Adipocyte (in vitro differentiated cells): ENCODE measurements around the gene DUSP23.

Experiments
- DNase-seq: peaks from one replicate; pipeline ENCODE4 v3.0.0-alpha.2; 2015; ENCODE audit warnings: low read depth
- H3K27me3 ChIP-seq: replicated peaks from 2 replicates; pipeline ENCODE4 v1.7.0; 2013; ENCODE audit warnings: mild to moderate bottlenecking, low read length, moderate library complexity; ENCODE audit not compliant: control insufficient read depth, insufficient read depth
- H3K36me3 ChIP-seq: 2 replicates; pipeline ENCODE4 v1.7.0; 2013; ENCODE audit warnings: low read length, mild to moderate bottlenecking, moderate library complexity; ENCODE audit not compliant: control insufficient read depth, insufficient read depth, severe bottlenecking
- H3K4me1 ChIP-seq: 2 replicates; pipeline ENCODE4 v1.7.0; 2013; ENCODE audit warnings: mild to moderate bottlenecking, low read length, moderate library complexity; ENCODE audit not compliant: control insufficient read depth, insufficient read depth
- H3K4me3 ChIP-seq: 2 replicates; pipeline ENCODE4 v1.7.0; 2013; ENCODE audit warnings: mild to moderate bottlenecking, low read length, moderate library complexity
- H3K9ac ChIP-seq: 2 replicates; pipeline ENCODE4 v1.7.0; 2013; ENCODE audit warnings: mild to moderate bottlenecking, low read length, moderate library complexity
- H3K9me3 ChIP-seq: 2 replicates; pipeline ENCODE4 v1.7.0; 2013; ENCODE audit warnings: mild to moderate bottlenecking, low read length, moderate library complexity; ENCODE audit not compliant: control insufficient read depth

The DUSP23 gene

GRCh38 chr1:159804924-159805323 lies 24.2 kb downstream of the DUSP23 start:
- Histone ChIP-seq H3K9me3 (no peaks in the 10 kb centered on the region), H3K27me3 (peaks cover 7% of the 10 kb centered on the region), H3K36me3 (no peaks in the 10 kb centered on the region), H3K9ac (no peak overlapping the region), H3K4me3 (no peak overlapping the region), H3K4me1 (peaks cover 9% of the 10 kb centered on the region)
- DNase-seq = no peak

GRCh38 chr1:159815926-159816325 lies 35.2 kb downstream of the DUSP23 start:
- Histone ChIP-seq H3K4me3 (no peak overlapping the region), H3K9ac (no peak overlapping the region), H3K27me3 (peaks cover 9% of the 10 kb centered on the region), H3K36me3 (no peaks in the 10 kb centered on the region), H3K4me1 (no peaks in the 10 kb centered on the region), H3K9me3 (no peaks in the 10 kb centered on the region)
- no peak for DNase-seq

DNA sequence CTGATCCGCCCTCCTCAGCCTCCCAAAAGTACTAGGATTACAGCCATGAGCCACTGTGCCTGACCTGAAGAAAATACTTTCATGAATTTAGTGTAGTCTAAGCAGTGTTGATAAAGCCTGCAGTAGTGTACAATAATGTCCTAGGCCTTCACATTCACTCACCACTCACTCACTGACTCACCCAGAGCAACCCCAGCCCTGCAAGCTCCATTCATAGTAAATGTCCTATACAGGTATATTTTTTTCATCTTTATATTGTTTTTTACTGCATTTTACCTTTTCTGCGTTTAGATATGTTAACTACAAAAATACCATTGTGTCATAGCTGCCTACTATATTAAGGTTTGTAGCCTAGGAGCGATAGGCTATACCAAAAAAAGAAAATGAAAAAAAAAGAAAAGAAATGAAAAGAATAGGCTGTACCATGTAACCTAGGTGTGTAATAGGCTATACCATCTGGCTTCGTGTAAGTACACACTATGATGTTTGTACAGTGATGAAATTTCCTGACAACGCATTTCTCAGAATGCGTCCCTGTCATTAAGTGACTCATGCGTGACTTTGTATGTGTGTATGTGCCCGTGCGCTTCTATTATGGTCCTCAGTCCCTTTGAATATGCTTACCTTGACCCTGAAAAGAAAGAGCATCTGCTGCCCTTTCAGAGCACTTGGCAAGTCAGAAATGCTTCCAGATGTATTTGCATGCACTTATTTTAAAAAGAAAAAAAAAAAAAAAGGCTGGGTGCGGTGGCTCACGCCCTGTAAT lies 36.7 kb downstream of the DUSP23 start:
- Histone ChIP-seq H3K4me3 (no peak overlapping the region), H3K27me3 (peaks cover 15% of the 10 kb centered on the region), H3K4me1 (no peaks in the 10 kb centered on the region), H3K9me3 (no peaks in the 10 kb centered on the region), H3K36me3 (no peaks in the 10 kb centered on the region), H3K9ac (no peak overlapping the region)
- peak; percentile 36 for DNase-seq

- DNase-seq = no peak
- peaks cover 24% of the 10 kb centered on the region for H3K27me3 ChIP-seq
- H3K9ac ChIP-seq = no peak overlapping the region
- no peaks in the 10 kb centered on the region for H3K4me1 ChIP-seq
- H3K36me3 ChIP-seq = no peaks in the 10 kb centered on the region
- H3K9me3 ChIP-seq = no peaks in the 10 kb centered on the region
- H3K4me3 ChIP-seq = no peak overlapping the region
These were observed 40.6 kb downstream of the DUSP23 start for GRCh38 chr1:159821171-159821867.

DNA sequence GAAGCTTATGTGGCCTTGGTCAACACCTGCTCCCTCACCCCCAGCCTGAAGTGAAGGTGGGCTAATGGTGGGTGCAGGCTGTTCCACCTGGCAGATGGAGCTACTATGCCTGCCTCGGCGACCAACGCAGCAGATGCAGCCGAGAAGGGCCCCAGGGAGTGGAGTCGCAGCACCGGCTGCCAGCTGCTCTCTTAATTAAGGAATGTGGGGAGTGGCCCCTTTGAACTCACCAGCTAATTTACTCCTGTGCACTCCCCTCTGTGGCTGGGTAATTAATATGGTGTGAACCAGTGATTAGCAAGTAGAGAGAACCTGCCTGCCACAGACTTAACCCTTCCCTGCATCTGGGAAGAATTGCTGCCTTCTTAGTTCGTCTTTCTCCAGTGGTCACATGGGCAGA lies 42.6 kb downstream of the DUSP23 start:
- Histone ChIP-seq H3K36me3 (no peaks in the 10 kb centered on the region), H3K27me3 (peaks cover 24% of the 10 kb centered on the region), H3K4me1 (no peaks in the 10 kb centered on the region), H3K9me3 (no peaks in the 10 kb centered on the region), H3K4me3 (no peak overlapping the region), H3K9ac (no peak overlapping the region)
- DNase-seq = no peak

DNA sequence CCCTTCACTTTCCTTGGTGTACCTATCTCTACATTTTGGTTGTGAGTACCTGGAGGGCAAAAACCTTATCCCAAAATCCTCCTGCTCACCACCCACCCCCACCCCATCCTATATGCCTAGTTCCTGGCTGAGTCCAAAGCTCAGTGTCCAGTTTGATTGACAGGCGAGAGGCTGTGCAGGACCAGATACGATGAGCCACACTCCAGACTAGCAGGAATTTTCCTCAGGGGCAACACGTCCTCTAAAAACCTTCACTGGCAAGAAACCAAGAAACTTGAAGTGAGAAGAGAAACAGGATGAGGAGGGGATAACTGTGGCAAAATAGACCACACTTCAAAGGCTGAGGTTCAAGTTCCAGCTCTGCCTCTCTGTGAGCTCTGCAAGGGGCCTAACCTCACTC lies 44.8 kb downstream of the DUSP23 start:
- no peak for DNase-seq
- Histone ChIP-seq H3K4me3 (no peak overlapping the region), H3K4me1 (peaks cover 11% of the 10 kb centered on the region), H3K27me3 (peaks cover 24% of the 10 kb centered on the region), H3K9ac (no peak overlapping the region), H3K36me3 (no peaks in the 10 kb centered on the region), H3K9me3 (no peaks in the 10 kb centered on the region)

DNA sequence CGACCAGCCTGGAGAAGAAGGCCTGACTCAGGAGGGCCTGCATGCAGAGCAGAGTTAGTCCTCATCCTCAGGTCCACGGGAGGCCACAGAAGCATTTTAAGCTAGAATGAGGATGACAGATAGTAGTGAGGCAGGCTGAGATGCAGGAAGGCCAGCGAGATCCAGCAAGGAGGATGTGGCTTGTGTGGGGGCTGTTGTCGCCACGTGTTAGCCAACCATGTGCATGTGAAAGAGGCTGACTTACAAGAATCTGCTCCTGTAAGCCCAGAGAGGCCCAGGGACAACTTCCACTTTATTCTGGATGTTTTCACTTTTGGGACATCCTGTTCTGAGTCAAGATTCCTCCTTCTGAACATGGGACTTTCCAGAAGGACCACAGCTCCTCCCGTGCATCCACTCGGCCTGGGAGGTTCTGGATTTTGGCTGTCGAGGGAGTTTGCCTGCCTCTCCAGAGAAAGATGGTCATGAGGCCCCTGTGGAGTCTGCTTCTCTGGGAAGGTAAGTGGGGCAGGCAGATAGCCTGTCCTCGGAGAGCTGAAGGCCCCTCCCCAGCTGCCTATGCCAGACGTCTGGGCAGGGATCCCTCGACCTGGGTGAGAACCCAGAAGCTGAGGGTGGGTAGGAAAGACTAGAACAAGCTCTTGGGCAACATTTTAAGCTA lies 45.8 kb downstream of the DUSP23 start, which contains the start of gene SLAMF8:
Gene SLAMF8 (plus strand): TSS at position 433 of the 661 bp plus-strand sequence. CDS start 26 bp downstream, at position 459.
- no peaks in the 10 kb centered on the region for H3K36me3 ChIP-seq
- no peak for DNase-seq
- no peak within 1 kb of the TSS for H3K9ac ChIP-seq
- peaks cover 17% of the 10 kb centered on the region for H3K27me3 ChIP-seq
- no peaks in the 10 kb centered on the region for H3K9me3 ChIP-seq
- H3K4me1 ChIP-seq = peaks cover 15% of the 10 kb centered on the region
- H3K4me3 ChIP-seq = no peak within 1 kb of the TSS

GRCh38 chr1:159827102-159827490 lies 46.3 kb downstream of the DUSP23 start:
- H3K36me3 ChIP-seq = no peaks in the 10 kb centered on the region
- H3K27me3 ChIP-seq = peaks cover 13% of the 10 kb centered on the region
- DNase-seq = no peak
- no peak overlapping the region for H3K4me3 ChIP-seq
- H3K9me3 ChIP-seq = no peaks in the 10 kb centered on the region
- peaks cover 15% of the 10 kb centered on the region for H3K4me1 ChIP-seq
- no peak overlapping the region for H3K9ac ChIP-seq

GRCh38 chr1:159827549-159827948 lies 46.8 kb downstream of the DUSP23 start:
- Histone ChIP-seq H3K4me1 (peaks cover 15% of the 10 kb centered on the region), H3K9ac (no peak overlapping the region), H3K36me3 (no peaks in the 10 kb centered on the region), H3K4me3 (no peak overlapping the region), H3K27me3 (peaks cover 8% of the 10 kb centered on the region), H3K9me3 (no peaks in the 10 kb centered on the region)
- DNase-seq = no peak

- DNase-seq = no peak
- H3K27me3 ChIP-seq = peaks cover 2% of the 10 kb centered on the region
- no peak overlapping the region for H3K9ac ChIP-seq
- H3K9me3 ChIP-seq = no peaks in the 10 kb centered on the region
- peaks cover 15% of the 10 kb centered on the region for H3K4me1 ChIP-seq
- no peak overlapping the region for H3K4me3 ChIP-seq
- H3K36me3 ChIP-seq = no peaks in the 10 kb centered on the region
These were observed 47.4 kb downstream of the DUSP23 start for GRCh38 chr1:159828176-159828575.

GRCh38 chr1:159828581-159829272 lies 48.0 kb downstream of the DUSP23 start:
- Histone ChIP-seq H3K4me3 (no peak overlapping the region), H3K27me3 (no peaks in the 10 kb centered on the region), H3K9ac (no peak overlapping the region), H3K4me1 (peaks cover 15% of the 10 kb centered on the region), H3K36me3 (no peaks in the 10 kb centered on the region), H3K9me3 (no peaks in the 10 kb centered on the region)
- DNase-seq = no peak
